HG03565 (cell line): Measurements from ENCODE around the gene CHSY3.
A peak's percentile ranks its signal among the peaks of the same experiment; 100 is the strongest.

ENCODE experiments used
- ATAC-seq: cut with Tn5 transposase; IDR thresholded peaks from one replicate; pipeline ENCODE4 v1.9.1; 2021; ENCODE audit warnings: mild to moderate bottlenecking, moderate library complexity; ENCODE audit not compliant: unreplicated experiment

Gene CHSY3

GRCh38 chr5:129945028-129945427, 40.8 kb downstream of the CHSY3 start:
- no peak for ATAC-seq

- no peak for ATAC-seq
Observed at GRCh38 chr5:129945774-129946270, 41.6 kb downstream of the CHSY3 start.

- no peak for ATAC-seq
Observed at GRCh38 chr5:129951039-129951438, 46.8 kb downstream of the CHSY3 start.

GRCh38 chr5:129958581-129958980, 54.3 kb downstream of the CHSY3 start:
- ATAC-seq: no peak

GRCh38 chr5:129960831-129961230, 56.6 kb downstream of the CHSY3 start:
- ATAC-seq: no peak

GRCh38 chr5:129962506-129962905, 58.2 kb downstream of the CHSY3 start:
- no peak for ATAC-seq

- no peak for ATAC-seq
Observed at GRCh38 chr5:129963359-129963758, 59.1 kb downstream of the CHSY3 start.

- no peak for ATAC-seq
Observed at GRCh38 chr5:129966071-129966470, 61.8 kb downstream of the CHSY3 start.

GRCh38 chr5:129971714-129972113, 67.4 kb downstream of the CHSY3 start:
- ATAC-seq: no peak

- ATAC-seq: no peak
Observed at GRCh38 chr5:129972465-129973141, 68.3 kb downstream of the CHSY3 start.

GRCh38 chr5:129973716-129974426, 69.6 kb downstream of the CHSY3 start:
- ATAC-seq: no peak

- peak; percentile 68 for ATAC-seq
Observed at GRCh38 chr5:129977810-129978209, 73.5 kb downstream of the CHSY3 start.

- no peak for ATAC-seq
Observed at GRCh38 chr5:129978270-129978669, 74.0 kb downstream of the CHSY3 start.

GRCh38 chr5:129988453-129988852, 84.2 kb downstream of the CHSY3 start:
- ATAC-seq: no peak

GRCh38 chr5:129991780-129992179, 87.5 kb downstream of the CHSY3 start:
- no peak for ATAC-seq

- ATAC-seq: no peak
Observed at GRCh38 chr5:129996896-129997295, 92.6 kb downstream of the CHSY3 start.

GRCh38 chr5:130000460-130000859, 96.2 kb downstream of the CHSY3 start:
- no peak for ATAC-seq

- ATAC-seq: no peak
Observed at GRCh38 chr5:130002183-130002582, 97.9 kb downstream of the CHSY3 start.

- no peak for ATAC-seq
Observed at GRCh38 chr5:130002876-130003275, 98.6 kb downstream of the CHSY3 start.

GRCh38 chr5:130011986-130012385, 107.7 kb downstream of the CHSY3 start:
- ATAC-seq: no peak

- no peak for ATAC-seq
Observed at GRCh38 chr5:130017173-130017572, 112.9 kb downstream of the CHSY3 start.

- no peak for ATAC-seq
Observed at GRCh38 chr5:130018641-130019040, 114.4 kb downstream of the CHSY3 start.
